AG04449 (cell line): ENCODE data around the gene TSPEAR.
"Not testable (repeated sequence)": the region's sequence is repeated elsewhere in the genome, so short reads cannot be mapped to it uniquely, and the experiment has no call there.

Experiments
- CTCF ChIA-PET: fragments of 350-600 bp; formaldehyde crosslinking; extraction: SDS; loops from one replicate; lab custom pipeline; 2021; ENCODE audit warnings: antibody characterized with exemption; lab: Yijun Ruan, JAX
- POLR2A ChIA-PET: fragments of 400-600, 350-600 bp; formaldehyde crosslinking; extraction: SDS; loops from one replicate; lab custom pipeline; 2020; ENCODE audit warnings: antibody characterized with exemption, inconsistent platforms; lab: Yijun Ruan, JAX
- DNase-seq: peaks from one replicate; pipeline ENCODE4 v3.0.0-alpha.2; 2010; ENCODE audit warnings: low read depth, low spot score
- H3K4me3 ChIP-seq: 2 replicates; pipeline ENCODE4 v1.5.1; 2011; ENCODE audit warnings: low read depth, mild to moderate bottlenecking, control low read depth, low read length
- CTCF ChIP-seq: IDR thresholded peaks from one replicate; pipeline ENCODE4 v1.5.1; 2011; ENCODE audit warnings: mild to moderate bottlenecking, moderate library complexity, low read length, control low read depth, inconsistent platforms; ENCODE audit not compliant: insufficient read depth; ENCODE audit errors: missing control alignments

TSPEAR gene

DNA sequence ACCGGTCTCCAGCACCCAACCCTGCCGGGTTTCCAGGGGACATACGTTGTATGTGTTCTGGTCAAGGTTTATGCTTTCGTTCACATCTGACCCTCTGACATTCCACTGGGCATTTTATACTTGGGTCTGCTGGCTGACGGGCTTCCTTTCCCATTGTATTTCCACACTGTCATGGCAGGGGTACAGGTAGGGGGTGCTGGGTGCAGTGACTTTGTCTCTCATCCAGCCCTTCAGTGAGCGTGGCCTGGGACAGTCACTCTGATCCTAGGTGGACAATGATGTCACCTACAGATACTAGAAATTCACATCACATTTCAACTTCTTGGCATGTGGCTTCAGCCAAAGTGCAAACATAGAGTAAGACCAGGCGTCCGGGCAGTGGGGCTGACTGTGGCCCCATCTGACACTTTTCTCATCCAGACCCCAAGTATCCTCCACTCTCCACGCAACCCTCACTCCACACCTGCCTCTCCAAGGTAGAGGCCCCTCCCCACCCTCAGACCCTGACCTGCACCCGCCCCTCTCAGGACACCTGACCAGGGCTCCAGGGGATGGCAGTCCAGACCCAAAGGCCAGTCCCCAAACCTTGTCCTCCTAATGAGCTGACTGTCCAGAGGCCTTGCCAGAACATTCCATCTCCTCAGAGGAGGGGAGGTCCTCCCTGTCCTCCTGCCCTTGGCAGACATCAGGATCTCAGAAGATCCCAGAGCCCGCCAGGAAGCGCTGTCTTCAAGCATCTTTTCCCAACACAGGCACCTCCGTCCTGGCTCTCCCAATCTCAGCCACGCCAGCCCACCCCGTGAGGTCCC, 75.0 kb downstream of the TSPEAR start:
- DNase-seq = no peak
- CTCF ChIA-PET = no interaction called here
- H3K4me3 ChIP-seq = no peak overlapping the region
- POLR2A ChIA-PET = no interaction called here
- no peak for TF ChIP-seq CTCF

DNA sequence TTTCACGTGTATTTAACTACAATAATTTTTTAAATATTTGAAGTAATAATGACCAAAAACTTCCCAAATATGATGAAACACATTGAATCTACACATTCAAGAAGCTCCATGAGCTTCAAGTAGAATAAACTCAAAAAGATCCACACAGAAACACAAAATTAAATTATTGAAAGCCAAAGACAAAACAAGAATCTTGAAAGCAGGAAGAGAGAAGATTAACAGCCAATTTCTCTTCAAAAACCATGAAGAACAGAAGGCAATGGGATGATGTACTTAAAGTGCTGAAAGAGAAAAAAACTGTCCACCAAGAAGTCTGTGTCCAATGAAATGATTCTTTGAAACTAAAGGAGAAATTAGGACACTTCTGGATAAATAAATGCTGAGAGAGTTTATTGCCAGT, 79.3 kb downstream of the TSPEAR start:
- CTCF ChIA-PET = no interaction called here
- POLR2A ChIA-PET = no interaction called here
- DNase-seq = no peak
- no peak overlapping the region for H3K4me3 ChIP-seq
- no peak for TF ChIP-seq CTCF

DNA sequence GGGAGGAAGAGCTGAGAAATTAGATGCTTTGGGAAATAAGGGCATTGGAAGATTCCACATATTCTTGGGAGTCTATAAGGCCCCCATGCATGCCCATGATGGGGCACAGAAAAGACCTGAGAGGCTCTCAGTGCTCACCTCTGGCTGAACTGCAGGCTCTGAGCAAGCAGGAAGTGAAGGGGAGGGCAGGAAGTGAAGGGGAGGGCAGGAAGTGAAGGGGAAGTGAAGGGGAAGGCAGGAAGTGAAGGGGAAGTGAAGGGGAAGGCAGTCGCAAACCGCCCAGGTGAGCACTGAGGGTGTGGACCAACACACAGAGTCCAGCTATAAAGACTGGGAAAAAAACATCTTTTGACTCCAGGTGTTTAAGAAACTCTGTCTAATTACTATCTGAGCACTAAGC, 80.9 kb downstream of the TSPEAR start:
- ChIA-PET POLR2A (no interaction called here), CTCF (no interaction called here)
- TF ChIP-seq CTCF = no peak

DNA sequence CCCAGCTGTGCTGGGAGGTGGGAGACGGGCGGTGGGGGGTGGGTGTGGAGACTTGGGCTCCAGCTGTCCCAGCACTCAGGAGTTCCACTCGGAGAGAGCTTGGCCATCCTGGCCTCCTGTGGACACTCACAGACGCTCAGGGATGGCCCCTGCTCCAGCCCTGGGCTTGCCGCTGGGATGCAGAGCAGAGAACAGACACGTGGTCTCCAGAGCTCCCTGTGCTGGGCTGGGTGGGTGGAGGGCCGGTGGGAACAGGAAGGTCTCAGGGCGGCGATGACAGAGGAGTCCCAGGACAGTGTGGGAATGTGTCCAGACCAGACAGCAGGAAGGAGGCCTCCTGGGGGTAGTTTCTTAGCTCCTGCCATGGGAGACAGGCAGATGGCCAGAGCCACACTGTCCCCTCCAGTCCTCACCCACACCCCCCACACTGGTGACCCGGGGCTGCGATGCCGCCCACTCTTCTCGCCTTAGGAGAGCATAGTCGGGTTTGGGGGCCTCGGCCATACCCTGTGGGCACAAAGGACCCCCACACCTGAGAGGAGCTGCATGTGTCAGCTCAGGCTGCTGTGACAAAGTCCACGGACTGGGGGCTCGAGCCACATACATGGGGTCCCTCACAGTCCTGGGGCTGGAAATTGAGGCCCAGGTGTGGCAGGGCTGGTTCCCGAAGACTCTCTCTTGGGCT, 82.5 kb downstream of the TSPEAR start:
- ChIA-PET POLR2A (no interaction called here), CTCF (no interaction called here)
- H3K4me3 ChIP-seq = no peak overlapping the region
- TF ChIP-seq CTCF = no peak
- DNase-seq = no peak

More for the DNA sequence above, 80.9 kb downstream of the TSPEAR start:
- no peak for DNase-seq
- H3K4me3 ChIP-seq = no peak overlapping the region

DNA sequence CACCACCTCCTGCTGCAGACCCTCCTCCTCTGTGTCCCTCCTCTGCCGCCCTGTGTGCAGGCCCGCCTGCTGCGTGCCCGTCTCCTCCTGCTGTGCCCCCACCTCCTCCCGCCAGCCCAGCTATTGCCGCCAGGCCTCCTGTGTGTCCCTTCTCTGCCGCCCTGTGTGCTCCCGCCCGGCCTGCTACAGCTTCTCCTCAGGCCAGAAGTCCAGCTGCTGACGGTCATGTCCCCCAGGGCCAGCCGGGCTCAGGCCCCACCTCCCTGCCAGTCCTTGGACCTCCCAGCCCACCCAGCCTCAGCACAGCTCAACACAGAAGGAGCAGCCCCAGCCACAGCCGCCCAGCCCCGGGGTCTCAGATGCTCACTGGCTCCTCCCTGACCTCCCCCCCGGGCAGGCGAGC, 83.5 kb downstream of the TSPEAR start:
- CTCF ChIA-PET, H3K4me3 ChIP-seq, POLR2A ChIA-PET, DNase-seq: not testable (repeated sequence)

- CTCF ChIA-PET = not testable (repeated sequence)
These were observed 84.1 kb downstream of the TSPEAR start for GRCh38 chr21:44627181-44627822.

GRCh38 chr21:44626673-44627143, 84.7 kb downstream of the TSPEAR start, which contains the start of gene KRTAP10-9:
Gene KRTAP10-9, plus strand, starts transcription at chr21:44627093. Its CDS starts 79 bp downstream, at chr21:44627172.
- POLR2A ChIA-PET = no interaction called here

More at GRCh38 chr21:44627181-44627822, 84.1 kb downstream of the TSPEAR start:
- POLR2A ChIA-PET, H3K4me3 ChIP-seq, DNase-seq: not testable (repeated sequence)

More at GRCh38 chr21:44626673-44627143, 84.7 kb downstream of the TSPEAR start, which contains the start of gene KRTAP10-9:
- H3K4me3 ChIP-seq = no peak within 1 kb of the TSS
- CTCF ChIA-PET = no interaction called here
- no peak for TF ChIP-seq CTCF
- no peak for DNase-seq
